HCT116 (cell line): ENCODE measurements around the gene FBXL17. TPM values are rescaled to one million over a fixed set of nuclear protein-coding genes. Genes with fewer than 3 reads are reported as not detected.

ENCODE experiments used
- ATAC-seq: fragments of 200-7000 bp; cut with Tn5 transposase; 2 replicates; pipeline ENCODE4 v1.9.1; 2020; ENCODE audit warnings: mild to moderate bottlenecking, moderate library complexity
- BruUV-seq: library from RNA; stranded (reverse); fragments of 400-500 nt; replicated peaks from 2 replicates; lab custom pipeline; 2021; lab: Mats Ljungman, UMichigan
- CTCF ChIA-PET: fragments of 300-600 bp; sonication (Branson Sonifier 250); formaldehyde crosslinking; loops from one replicate; lab custom pipeline; 2021; ENCODE audit warnings: antibody characterized with exemption; lab: Charles Lee
- POLR2A ChIA-PET: fragments of 300-600, 350-600 bp; sonication (Branson Sonifier 250); formaldehyde crosslinking; loops from one replicate; lab custom pipeline; 2021; ENCODE audit warnings: antibody characterized with exemption; lab: Charles Lee
- RAD21 ChIA-PET, 2 experiments: fragments of 300-600 bp; sonication (Branson Sonifier 250); formaldehyde crosslinking; loops; one replicate each; lab custom pipeline; 2023; ENCODE audit warnings: low total read pairs in 2 of 2; ENCODE audit not compliant: uncharacterized antibody in 2 of 2, unreplicated experiment in 2 of 2, low non-redundant PET in 1 of 2; lab: Charles Lee
- DNase-seq: peaks from one replicate; pipeline ENCODE4 v3.0.0-alpha.2; 2010; ENCODE audit warnings: low read depth, low spot score
- H2AFZ ChIP-seq: fragments of 200-600 bp; shearing (Covaris generic), sonication (generic); 2 replicates; pipeline ENCODE4 v1.6.1; 2017; ENCODE audit warnings: low read depth, mixed run types, mixed read lengths, antibody characterized with exemption, low read length; ENCODE audit not compliant: poor library complexity, severe bottlenecking
- H3K27ac ChIP-seq: 2 replicates; pipeline ENCODE4 v1.5.1; 2012; ENCODE audit warnings: low read depth, low read length
- H3K27me3 ChIP-seq: fragments of 200-600 bp; sonication (generic); 2 replicates; pipeline ENCODE4 v1.6.1; 2016; ENCODE audit warnings: mixed run types, low read length, mixed read lengths; ENCODE audit not compliant: insufficient read depth
- H3K36me3 ChIP-seq, 2 experiments: fragments of 200-500 bp in 1 of 2; fragments of 200-600 bp in 1 of 2; sonication (Bioruptor generic) in 1 of 2; sonication (generic) in 1 of 2; 2 replicates each; pipeline versions ENCODE4 v1.5.1 to v1.6.1; 2014 to 2016; ENCODE audit warnings: low read length in 2 of 2, inconsistent platforms in 1 of 2, mixed read lengths in 1 of 2, mixed run types in 1 of 2; ENCODE audit not compliant: insufficient read depth in 2 of 2, control insufficient read depth in 1 of 2
- H3K4me1 ChIP-seq, 2 experiments: fragments of 200-600 bp in 1 of 2; sonication (generic) in 1 of 2; 2 replicates each; pipeline versions ENCODE4 v1.5.1 to v1.6.1; 2012 to 2017; ENCODE audit warnings: low read length in 2 of 2, inconsistent platforms in 1 of 2, mild to moderate bottlenecking in 1 of 2, mixed read lengths in 1 of 2, mixed run types in 1 of 2, moderate library complexity in 1 of 2; ENCODE audit not compliant: insufficient read depth in 2 of 2, control insufficient read depth in 1 of 2
- H3K4me2 ChIP-seq: fragments of 200-600 bp; sonication (generic); 2 replicates; pipeline ENCODE4 v1.6.1; 2017; ENCODE audit warnings: mixed run types, low read length, mixed read lengths
- H3K4me3 ChIP-seq, 2 experiments: fragments of 200-600 bp in 1 of 2; sonication (generic) in 1 of 2; replicated peaks in 1 of 2; 2 replicates each; pipeline ENCODE4 v1.5.1; 2011 to 2016; ENCODE audit warnings: low read length in 2 of 2, control low read depth in 1 of 2, low read depth in 1 of 2, mild to moderate bottlenecking in 1 of 2, mixed read lengths in 1 of 2, mixed run types in 1 of 2
- H3K79me2 ChIP-seq: fragments of 200-600 bp; sonication (generic); 2 replicates; pipeline ENCODE4 v1.6.1; 2017; ENCODE audit warnings: mild to moderate bottlenecking, mixed run types, low read length, moderate library complexity, mixed read lengths; ENCODE audit not compliant: insufficient read depth
- H3K9ac ChIP-seq: fragments of 200-600 bp; sonication (generic); 2 replicates; pipeline ENCODE4 v1.6.1; 2016; ENCODE audit warnings: low read length, mixed read lengths
- H3K9me2 ChIP-seq: fragments of 200-600 bp; sonication (generic), shearing (Covaris generic); 2 replicates; pipeline ENCODE4 v1.6.1; 2017; ENCODE audit warnings: mixed run types, mild to moderate bottlenecking, moderate library complexity; ENCODE audit not compliant: insufficient read depth
- H3K9me3 ChIP-seq, 2 experiments: fragments of 200-500 bp in 1 of 2; fragments of 200-600 bp in 1 of 2; sonication (Bioruptor generic) in 1 of 2; sonication (generic) in 1 of 2; 2 replicates each; pipeline ENCODE4 v1.6.1; 2014 to 2017; ENCODE audit warnings: low read length in 2 of 2, mixed read lengths in 2 of 2, inconsistent platforms in 1 of 2, low read depth in 1 of 2, mild to moderate bottlenecking in 1 of 2, mixed run types in 1 of 2, moderate library complexity in 1 of 2; ENCODE audit not compliant: control insufficient read depth in 1 of 2, insufficient read depth in 1 of 2
- H4K20me1 ChIP-seq: fragments of 200-600 bp; sonication (generic), shearing (Covaris generic); 2 replicates; pipeline ENCODE4 v1.6.1; 2017; ENCODE audit warnings: mixed run types, mild to moderate bottlenecking, moderate library complexity; ENCODE audit not compliant: insufficient read depth
- CBX3 ChIP-seq: IDR thresholded peaks from 2 replicates; pipeline ENCODE4 v1.6.1; 2012; ENCODE audit warnings: low read depth
- CEBPB ChIP-seq: IDR thresholded peaks from 2 replicates; pipeline ENCODE4 v1.6.1; 2012; ENCODE audit warnings: low read depth
- EGR1 ChIP-seq: IDR thresholded peaks from 2 replicates; pipeline ENCODE4 v1.6.1; 2012; ENCODE audit warnings: low read depth
- EZH2 ChIP-seq: fragments of 200-600 bp; sonication (generic); IDR thresholded peaks from 2 replicates; pipeline ENCODE4 v1.6.1; 2017; ENCODE audit warnings: antibody characterized with exemption, mixed run types
- FOSL1 ChIP-seq: IDR thresholded peaks from 2 replicates; pipeline ENCODE4 v1.6.1; 2012; ENCODE audit warnings: low read depth
- POLR2A ChIP-seq: IDR thresholded peaks from 2 replicates; pipeline ENCODE4 v1.7.0; 2011; ENCODE audit warnings: borderline replicate concordance; ENCODE audit not compliant: insufficient read depth, insufficient read length; ENCODE audit errors: extremely low read depth
- POLR2AphosphoS5 ChIP-seq: IDR thresholded peaks from 2 replicates; pipeline ENCODE4 v1.6.1; 2011; ENCODE audit warnings: mild to moderate bottlenecking, low read depth, low read length, moderate library complexity
- RAD21 ChIP-seq: IDR thresholded peaks from 2 replicates; pipeline ENCODE4 v1.6.1; 2012; ENCODE audit warnings: low read depth, mild to moderate bottlenecking
- SP1 ChIP-seq: IDR thresholded peaks from 2 replicates; pipeline ENCODE4 v1.6.1; 2012; ENCODE audit warnings: low read depth
- SRF ChIP-seq: IDR thresholded peaks from 2 replicates; pipeline ENCODE4 v1.6.1; 2012; ENCODE audit warnings: low read depth
- TCF7L2 ChIP-seq: IDR thresholded peaks from 2 replicates; pipeline ENCODE4 v1.7.0; 2011; ENCODE audit warnings: borderline replicate concordance, inconsistent platforms; ENCODE audit not compliant: insufficient read depth, insufficient read length; ENCODE audit errors: extremely low read depth
- YY1 ChIP-seq: IDR thresholded peaks from 2 replicates; pipeline ENCODE4 v1.6.1; 2011; ENCODE audit warnings: low read length, low read depth, moderate library complexity, mild to moderate bottlenecking; ENCODE audit not compliant: insufficient replicate concordance; ENCODE audit errors: extremely low read depth
- ZNF274 ChIP-seq: fragments of 200-500 bp; sonication (Bioruptor generic); IDR thresholded peaks from 2 replicates; pipeline ENCODE4 v1.6.1; 2014; ENCODE audit warnings: mild to moderate bottlenecking, low read depth, low read length, inconsistent platforms
- intact Hi-C: fragments of 100-400 bp; cut with micrococcal nuclease; formaldehyde crosslinking; loops from 2 replicates; pipeline ENCODE4 v1.10.0; 2022
- total RNA-seq: library from RNA; stranded (reverse); gene quantifications from one replicate; pipeline ENCODE4 v1.2.1, GENCODE V29; 2021; ENCODE audit not compliant: unreplicated experiment
- TF ChIP-seq, protein P1 (sequence below): IDR thresholded peaks from 2 replicates; pipeline ENCODE4 v1.6.1; 2012
- TF ChIP-seq, protein P2 (sequence below): IDR thresholded peaks from 2 replicates; pipeline ENCODE4 v1.6.1; 2012; ENCODE audit warnings: low read depth
- TF ChIP-seq, protein P3 (sequence below): IDR thresholded peaks from 2 replicates; pipeline ENCODE4 v1.6.1; 2012
- TF ChIP-seq, protein P4 (sequence below): IDR thresholded peaks from 2 replicates; pipeline ENCODE4 v1.6.1; 2011; ENCODE audit warnings: mild to moderate bottlenecking, low read length, moderate library complexity; ENCODE audit not compliant: insufficient replicate concordance; ENCODE audit errors: extremely low read depth
- TF ChIP-seq, protein P5 (sequence below), 3 experiments: fragments of 200-600 bp in 1 of 3; sonication (generic) in 1 of 3; IDR thresholded peaks in 2 of 3; conservative IDR thresholded peaks in 1 of 3; 2 replicates each; pipeline ENCODE4 v1.5.1; 2012 to 2017; ENCODE audit warnings: low read depth in 2 of 3, low read length in 2 of 3, antibody characterized with exemption in 1 of 3, borderline replicate concordance in 1 of 3, control low read depth in 1 of 3, mild to moderate bottlenecking in 1 of 3, mixed read lengths in 1 of 3, mixed run types in 1 of 3, moderate library complexity in 1 of 3; ENCODE audit not compliant: insufficient read depth in 1 of 3

The FBXL17 gene
- total RNA-seq, 1 experiment from 2014 or later = 9.4 TPM

DNA sequence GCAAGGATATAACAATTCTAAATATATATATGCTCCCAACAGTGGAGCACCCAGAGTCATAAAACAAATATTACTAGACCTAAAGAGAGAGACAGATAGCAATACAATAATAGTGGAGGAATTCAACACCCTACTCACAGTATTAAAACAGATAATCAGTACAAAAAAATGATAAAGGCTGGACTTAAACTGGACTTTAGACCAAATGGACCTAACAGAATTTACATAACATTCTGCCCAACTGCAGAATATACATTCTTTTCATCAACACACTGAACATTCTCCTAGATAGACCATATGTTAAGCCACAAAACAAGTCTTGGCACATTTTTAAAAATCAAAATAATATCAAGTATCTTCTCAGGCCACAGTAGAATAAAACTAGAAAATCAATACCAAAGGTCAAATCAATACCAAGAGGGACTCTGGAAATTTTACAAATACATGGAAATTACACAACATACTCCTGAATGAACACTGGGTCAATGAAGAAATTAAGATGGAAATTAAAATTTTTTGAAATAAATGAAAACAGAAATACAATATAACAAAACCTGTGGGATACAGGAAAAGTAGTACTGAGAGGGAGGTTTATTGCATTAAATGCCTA is 100.8 kb downstream of the FBXL17 start:
- no peak overlapping the region for H2AFZ ChIP-seq
- H3K9ac ChIP-seq = no peak overlapping the region
- no peaks in the 10 kb centered on the region for H3K4me1 ChIP-seq
- ATAC-seq (no peak), DNase-seq (no peak)
- intact Hi-C loops = no loop called here
- TF ChIP-seq EGR1 (no peak), ZNF274 (no peak), POLR2A (no peak), SRF (no peak), CEBPB (no peak), YY1 (no peak), POLR2AphosphoS5 (no peak), FOSL1 (no peak), CBX3 (no peak), EZH2 (no peak), TCF7L2 (no peak), SP1 (no peak), RAD21 (no peak)
- TF ChIP-seq, protein P1, sequence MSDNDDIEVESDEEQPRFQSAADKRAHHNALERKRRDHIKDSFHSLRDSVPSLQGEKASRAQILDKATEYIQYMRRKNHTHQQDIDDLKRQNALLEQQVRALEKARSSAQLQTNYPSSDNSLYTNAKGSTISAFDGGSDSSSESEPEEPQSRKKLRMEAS = no peak
- TF ChIP-seq, protein P2, sequence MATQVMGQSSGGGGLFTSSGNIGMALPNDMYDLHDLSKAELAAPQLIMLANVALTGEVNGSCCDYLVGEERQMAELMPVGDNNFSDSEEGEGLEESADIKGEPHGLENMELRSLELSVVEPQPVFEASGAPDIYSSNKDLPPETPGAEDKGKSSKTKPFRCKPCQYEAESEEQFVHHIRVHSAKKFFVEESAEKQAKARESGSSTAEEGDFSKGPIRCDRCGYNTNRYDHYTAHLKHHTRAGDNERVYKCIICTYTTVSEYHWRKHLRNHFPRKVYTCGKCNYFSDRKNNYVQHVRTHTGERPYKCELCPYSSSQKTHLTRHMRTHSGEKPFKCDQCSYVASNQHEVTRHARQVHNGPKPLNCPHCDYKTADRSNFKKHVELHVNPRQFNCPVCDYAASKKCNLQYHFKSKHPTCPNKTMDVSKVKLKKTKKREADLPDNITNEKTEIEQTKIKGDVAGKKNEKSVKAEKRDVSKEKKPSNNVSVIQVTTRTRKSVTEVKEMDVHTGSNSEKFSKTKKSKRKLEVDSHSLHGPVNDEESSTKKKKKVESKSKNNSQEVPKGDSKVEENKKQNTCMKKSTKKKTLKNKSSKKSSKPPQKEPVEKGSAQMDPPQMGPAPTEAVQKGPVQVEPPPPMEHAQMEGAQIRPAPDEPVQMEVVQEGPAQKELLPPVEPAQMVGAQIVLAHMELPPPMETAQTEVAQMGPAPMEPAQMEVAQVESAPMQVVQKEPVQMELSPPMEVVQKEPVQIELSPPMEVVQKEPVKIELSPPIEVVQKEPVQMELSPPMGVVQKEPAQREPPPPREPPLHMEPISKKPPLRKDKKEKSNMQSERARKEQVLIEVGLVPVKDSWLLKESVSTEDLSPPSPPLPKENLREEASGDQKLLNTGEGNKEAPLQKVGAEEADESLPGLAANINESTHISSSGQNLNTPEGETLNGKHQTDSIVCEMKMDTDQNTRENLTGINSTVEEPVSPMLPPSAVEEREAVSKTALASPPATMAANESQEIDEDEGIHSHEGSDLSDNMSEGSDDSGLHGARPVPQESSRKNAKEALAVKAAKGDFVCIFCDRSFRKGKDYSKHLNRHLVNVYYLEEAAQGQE = no peak
- TF ChIP-seq, protein P3, sequence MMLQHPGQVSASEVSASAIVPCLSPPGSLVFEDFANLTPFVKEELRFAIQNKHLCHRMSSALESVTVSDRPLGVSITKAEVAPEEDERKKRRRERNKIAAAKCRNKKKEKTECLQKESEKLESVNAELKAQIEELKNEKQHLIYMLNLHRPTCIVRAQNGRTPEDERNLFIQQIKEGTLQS = no peak
- TF ChIP-seq, protein P4, sequence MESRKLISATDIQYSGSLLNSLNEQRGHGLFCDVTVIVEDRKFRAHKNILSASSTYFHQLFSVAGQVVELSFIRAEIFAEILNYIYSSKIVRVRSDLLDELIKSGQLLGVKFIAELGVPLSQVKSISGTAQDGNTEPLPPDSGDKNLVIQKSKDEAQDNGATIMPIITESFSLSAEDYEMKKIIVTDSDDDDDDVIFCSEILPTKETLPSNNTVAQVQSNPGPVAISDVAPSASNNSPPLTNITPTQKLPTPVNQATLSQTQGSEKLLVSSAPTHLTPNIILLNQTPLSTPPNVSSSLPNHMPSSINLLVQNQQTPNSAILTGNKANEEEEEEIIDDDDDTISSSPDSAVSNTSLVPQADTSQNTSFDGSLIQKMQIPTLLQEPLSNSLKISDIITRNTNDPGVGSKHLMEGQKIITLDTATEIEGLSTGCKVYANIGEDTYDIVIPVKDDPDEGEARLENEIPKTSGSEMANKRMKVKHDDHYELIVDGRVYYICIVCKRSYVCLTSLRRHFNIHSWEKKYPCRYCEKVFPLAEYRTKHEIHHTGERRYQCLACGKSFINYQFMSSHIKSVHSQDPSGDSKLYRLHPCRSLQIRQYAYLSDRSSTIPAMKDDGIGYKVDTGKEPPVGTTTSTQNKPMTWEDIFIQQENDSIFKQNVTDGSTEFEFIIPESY = no peak
- TF ChIP-seq, protein P5, sequence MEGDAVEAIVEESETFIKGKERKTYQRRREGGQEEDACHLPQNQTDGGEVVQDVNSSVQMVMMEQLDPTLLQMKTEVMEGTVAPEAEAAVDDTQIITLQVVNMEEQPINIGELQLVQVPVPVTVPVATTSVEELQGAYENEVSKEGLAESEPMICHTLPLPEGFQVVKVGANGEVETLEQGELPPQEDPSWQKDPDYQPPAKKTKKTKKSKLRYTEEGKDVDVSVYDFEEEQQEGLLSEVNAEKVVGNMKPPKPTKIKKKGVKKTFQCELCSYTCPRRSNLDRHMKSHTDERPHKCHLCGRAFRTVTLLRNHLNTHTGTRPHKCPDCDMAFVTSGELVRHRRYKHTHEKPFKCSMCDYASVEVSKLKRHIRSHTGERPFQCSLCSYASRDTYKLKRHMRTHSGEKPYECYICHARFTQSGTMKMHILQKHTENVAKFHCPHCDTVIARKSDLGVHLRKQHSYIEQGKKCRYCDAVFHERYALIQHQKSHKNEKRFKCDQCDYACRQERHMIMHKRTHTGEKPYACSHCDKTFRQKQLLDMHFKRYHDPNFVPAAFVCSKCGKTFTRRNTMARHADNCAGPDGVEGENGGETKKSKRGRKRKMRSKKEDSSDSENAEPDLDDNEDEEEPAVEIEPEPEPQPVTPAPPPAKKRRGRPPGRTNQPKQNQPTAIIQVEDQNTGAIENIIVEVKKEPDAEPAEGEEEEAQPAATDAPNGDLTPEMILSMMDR (IDR thresholded peaks at IDR 0.05 in 2 of 3, conservative IDR thresholded peaks at IDR 0.05 in 1 of 3; ENCODE audit: borderline replicate concordance in 1 of 3, insufficient read depth in 1 of 3, low read depth in 2 of 3, low read length in 2 of 3) = no peak
- ChIA-PET CTCF (no interaction called here), POLR2A (no interaction called here), RAD21 (no interaction called here)
- H3K9me2 ChIP-seq = no peaks in the 10 kb centered on the region
- BruUV-seq = no TSS peak
- no peaks in the 10 kb centered on the region for H3K79me2 ChIP-seq
- H3K4me3 ChIP-seq = no peak overlapping the region
- H3K9me3 ChIP-seq = no peaks in the 10 kb centered on the region
- no peak overlapping the region for H3K27ac ChIP-seq
- no peaks in the 10 kb centered on the region for H3K36me3 ChIP-seq
- no peak overlapping the region for H3K4me2 ChIP-seq
- no peaks in the 10 kb centered on the region for H3K27me3 ChIP-seq
- H4K20me1 ChIP-seq = no peaks in the 10 kb centered on the region
